ENCODE data around the gene IL21R.
A peak's percentile ranks its signal among the peaks of the same experiment; 100 is the strongest.

The IL21R gene

DNA sequence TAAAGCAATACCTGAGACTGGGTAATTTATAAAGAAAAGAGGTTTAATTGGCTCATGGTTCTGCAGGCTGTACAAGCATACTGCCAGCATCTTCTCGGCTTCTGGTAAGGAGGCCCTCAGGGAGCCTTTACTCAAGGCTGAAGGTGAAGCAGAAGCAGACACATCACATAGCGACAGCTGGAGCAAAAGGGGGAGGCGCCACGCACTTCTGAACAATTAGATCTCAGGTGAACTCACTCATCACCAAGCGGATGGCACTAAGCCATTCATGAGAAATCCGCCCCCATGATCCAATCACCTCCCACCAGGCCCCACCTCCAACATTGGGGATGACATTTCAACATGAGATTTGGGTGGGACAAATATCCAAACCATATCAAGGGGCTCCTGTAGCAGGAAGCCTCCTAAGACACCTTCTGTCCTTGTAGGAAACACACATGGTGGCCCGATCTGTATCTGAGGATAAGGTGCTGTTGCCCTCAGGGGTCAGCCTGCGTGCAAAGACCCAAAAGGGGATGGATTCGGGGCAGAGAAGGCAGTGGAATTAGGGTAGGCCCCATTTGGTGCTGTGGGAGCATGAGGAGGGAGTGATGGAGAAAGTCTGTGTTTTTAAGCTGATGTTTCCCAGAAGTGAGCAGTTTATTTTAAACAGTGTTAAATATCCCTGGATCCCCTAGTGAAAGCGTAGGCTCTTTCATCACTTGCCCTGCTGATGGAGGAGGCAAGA lies 23.0 kb downstream of the IL21R start:
- TF ChIP-seq, protein P1, sequence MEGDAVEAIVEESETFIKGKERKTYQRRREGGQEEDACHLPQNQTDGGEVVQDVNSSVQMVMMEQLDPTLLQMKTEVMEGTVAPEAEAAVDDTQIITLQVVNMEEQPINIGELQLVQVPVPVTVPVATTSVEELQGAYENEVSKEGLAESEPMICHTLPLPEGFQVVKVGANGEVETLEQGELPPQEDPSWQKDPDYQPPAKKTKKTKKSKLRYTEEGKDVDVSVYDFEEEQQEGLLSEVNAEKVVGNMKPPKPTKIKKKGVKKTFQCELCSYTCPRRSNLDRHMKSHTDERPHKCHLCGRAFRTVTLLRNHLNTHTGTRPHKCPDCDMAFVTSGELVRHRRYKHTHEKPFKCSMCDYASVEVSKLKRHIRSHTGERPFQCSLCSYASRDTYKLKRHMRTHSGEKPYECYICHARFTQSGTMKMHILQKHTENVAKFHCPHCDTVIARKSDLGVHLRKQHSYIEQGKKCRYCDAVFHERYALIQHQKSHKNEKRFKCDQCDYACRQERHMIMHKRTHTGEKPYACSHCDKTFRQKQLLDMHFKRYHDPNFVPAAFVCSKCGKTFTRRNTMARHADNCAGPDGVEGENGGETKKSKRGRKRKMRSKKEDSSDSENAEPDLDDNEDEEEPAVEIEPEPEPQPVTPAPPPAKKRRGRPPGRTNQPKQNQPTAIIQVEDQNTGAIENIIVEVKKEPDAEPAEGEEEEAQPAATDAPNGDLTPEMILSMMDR (IDR thresholded peaks at IDR 0.05; ENCODE audit: extremely low read depth, missing control alignments): no peak
- no peak for DNase-seq (ENCODE audit: low spot score)

DNA sequence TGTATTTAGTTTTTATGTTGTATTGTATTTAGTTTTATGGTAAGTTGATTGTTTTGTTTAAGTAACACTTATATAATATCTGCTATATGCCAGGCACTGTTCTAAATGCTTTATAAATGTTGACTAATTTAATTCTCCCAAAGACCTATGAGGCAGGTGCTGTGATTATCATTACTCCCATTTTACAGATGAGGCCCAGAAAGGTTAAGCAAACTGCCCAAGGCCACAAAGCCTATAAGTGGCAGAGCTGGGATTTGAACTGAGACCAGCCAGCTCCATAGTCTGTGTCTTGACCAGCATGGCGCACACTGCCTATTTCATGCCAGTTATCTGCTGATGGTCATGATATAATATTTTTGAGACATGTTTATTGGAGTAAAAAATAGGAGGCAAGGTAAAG lies 24.0 kb downstream of the IL21R start:
- DNase-seq (ENCODE audit: low spot score): no peak
- TF ChIP-seq, protein P1 (IDR thresholded peaks at IDR 0.05; ENCODE audit: extremely low read depth, missing control alignments): no peak

DNA sequence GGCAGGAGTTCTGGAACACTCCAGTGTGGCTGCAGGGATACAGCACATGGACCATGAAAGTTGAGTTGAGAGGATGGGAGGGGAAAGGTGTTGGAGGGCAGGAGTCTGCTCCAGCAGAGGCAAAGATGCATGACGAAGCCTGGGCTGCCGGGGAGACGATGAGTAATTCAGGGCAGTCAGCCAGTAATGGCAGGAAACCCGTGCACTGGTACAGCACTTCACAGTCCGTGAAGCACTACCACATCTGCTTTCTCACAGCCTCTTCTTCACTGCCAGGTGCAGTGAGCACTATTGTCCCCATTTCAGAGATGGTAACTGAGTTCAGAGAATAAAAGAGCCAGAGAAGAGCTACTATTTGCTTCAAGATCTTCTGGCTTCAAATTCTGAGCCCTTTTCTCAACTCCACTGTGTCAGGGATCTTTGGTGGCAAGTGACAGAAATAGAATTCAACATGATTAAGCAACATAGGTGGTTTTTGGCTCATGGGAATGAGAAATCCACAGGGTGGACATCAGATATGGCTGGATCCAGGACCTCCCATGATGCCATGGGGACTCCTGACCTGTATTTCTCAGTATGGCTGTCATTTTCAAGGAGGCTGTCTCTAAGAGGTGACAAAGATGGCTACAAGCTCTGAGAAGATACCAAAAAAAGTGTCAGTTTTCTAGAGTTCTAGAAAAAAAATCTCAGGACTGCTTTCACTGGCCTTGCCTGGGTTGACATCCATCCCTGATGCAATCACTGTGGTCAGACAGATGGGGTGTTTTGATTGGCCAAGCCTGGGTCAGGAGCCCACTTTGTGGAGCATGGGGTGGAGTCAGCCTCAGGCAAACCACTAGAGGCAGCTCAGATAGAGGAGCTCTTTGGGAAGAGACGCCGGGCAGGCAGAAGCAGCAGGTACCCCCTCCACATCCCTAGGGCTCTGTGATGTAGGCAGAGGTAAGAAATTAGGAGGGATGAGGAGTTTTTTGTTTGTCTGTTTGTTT lies 24.7 kb downstream of the IL21R start:
- DNase-seq (ENCODE audit: low spot score): peak; percentile 76
- TF ChIP-seq, protein P1 (IDR thresholded peaks at IDR 0.05; ENCODE audit: extremely low read depth, missing control alignments): no peak

DNA sequence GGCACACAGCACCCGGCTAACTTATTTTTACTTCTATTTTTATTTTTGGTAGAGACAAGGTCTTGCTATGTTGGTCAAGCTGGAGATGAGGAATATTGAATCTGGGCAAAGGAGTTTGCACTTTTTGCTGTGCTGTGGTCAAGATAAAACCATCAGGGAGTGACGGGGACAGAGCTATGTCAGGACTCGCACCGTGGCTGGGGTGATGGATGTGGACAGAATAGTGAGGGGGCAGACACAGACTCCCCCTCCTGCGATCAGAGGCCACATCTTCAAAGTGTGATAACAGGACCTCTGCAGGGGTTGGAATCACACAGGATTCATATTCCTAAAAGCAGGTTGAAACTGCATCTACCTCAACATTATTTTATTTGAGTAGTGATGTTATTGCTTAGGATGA lies 25.6 kb downstream of the IL21R start:
- TF ChIP-seq, protein P1 (IDR thresholded peaks at IDR 0.05; ENCODE audit: extremely low read depth, missing control alignments): no peak

DNA sequence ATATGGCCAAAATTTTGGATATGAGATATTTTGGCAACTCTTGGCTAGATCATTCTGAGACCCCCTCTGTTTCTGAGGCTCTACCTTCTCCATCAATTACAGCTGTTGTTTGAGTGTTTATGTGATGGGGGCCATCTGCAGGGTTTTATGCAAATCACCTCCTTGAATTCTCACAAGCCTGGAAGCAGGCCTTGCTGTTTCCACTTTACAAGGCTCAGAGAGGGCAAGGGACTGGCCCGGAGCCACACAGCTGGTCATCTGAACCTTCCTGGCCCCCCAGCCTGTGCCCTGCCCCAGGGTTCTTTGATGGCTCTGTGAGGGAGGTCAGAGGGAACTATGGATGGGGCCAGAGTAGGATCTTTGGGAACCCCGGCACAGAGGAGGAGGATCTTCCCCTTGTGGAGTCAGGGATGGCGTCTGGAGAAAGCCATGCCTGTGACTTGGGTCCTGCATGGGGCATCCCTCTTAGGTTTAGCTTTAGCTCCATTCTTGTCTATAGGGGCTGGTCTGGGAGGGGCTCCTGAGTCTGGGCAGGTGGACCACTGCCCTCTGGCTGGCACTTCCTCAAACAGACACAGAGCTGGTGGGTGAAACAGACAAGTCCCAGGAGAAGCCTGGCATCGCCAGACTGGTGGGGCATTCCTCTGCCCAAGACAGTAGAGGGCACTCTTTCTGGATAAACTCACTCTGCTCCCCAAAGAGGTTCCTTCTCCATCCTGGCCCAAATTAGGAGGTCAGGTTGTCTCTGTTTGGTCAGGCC lies 26.2 kb downstream of the IL21R start:
- DNase-seq (ENCODE audit: low spot score): no peak
- TF ChIP-seq, protein P1 (IDR thresholded peaks at IDR 0.05; ENCODE audit: extremely low read depth, missing control alignments): peak; percentile 3

More for the DNA sequence above, 25.6 kb downstream of the IL21R start:
- no peak for DNase-seq (ENCODE audit: low spot score)

DNA sequence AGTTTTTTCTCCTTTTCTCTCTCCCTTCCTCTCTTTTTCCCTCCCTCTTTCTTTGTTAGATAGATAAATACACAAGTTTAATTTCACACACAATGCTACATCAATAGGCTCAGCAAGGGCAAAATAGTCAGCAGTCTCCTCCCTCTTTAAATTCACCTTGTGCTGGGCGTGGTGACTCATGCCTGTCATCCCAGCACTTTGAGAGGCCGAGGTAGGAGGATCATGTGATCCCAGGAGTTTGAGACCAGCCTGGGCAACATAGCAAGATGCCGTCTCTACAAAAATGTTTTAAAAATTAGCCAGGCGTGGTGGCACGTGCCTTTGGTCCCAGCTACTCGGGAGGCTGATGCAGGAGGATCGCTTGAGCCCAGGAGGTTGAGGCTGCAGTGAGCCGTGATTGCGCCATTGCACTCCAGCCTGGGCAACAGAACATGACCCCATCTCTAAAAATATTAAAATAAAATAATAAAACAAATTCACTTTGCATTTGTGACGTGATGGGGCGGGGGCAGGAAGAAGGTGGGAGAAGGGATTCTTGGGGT lies 27.4 kb downstream of the IL21R start:
- TF ChIP-seq, protein P1 (IDR thresholded peaks at IDR 0.05; ENCODE audit: extremely low read depth, missing control alignments): no peak
- DNase-seq (ENCODE audit: low spot score): no peak
